NCI-H2196 (cell line): ENCODE data around the gene SCGB1D1.

Experiments
- DNase-seq: peaks from one replicate; lab custom pipeline; 2025; ENCODE audit not compliant: unreplicated experiment; lab: John Stamatoyannopoulos, UW

The SCGB1D1 gene

GRCh38 chr11:62190011-62190410 is at the start of gene SCGB1D1:
SCGB1D1 (plus strand) TSS chr11:62190216; CDS start chr11:62190285, 69 bp downstream.
- DNase-seq: no peak

- no peak for DNase-seq
Observed at GRCh38 chr11:62140304-62141110, 49.5 kb upstream of the SCGB1D1 start.

GRCh38 chr11:62141111-62142042 is 48.6 kb upstream of the SCGB1D1 start:
- DNase-seq: no peak

GRCh38 chr11:62142043-62142375 is 48.0 kb upstream of the SCGB1D1 start:
- DNase-seq: no peak

- no peak for DNase-seq
Observed at GRCh38 chr11:62142921-62143320, 47.1 kb upstream of the SCGB1D1 start.

GRCh38 chr11:62143727-62144126 is 46.3 kb upstream of the SCGB1D1 start:
- no peak for DNase-seq

DNA sequence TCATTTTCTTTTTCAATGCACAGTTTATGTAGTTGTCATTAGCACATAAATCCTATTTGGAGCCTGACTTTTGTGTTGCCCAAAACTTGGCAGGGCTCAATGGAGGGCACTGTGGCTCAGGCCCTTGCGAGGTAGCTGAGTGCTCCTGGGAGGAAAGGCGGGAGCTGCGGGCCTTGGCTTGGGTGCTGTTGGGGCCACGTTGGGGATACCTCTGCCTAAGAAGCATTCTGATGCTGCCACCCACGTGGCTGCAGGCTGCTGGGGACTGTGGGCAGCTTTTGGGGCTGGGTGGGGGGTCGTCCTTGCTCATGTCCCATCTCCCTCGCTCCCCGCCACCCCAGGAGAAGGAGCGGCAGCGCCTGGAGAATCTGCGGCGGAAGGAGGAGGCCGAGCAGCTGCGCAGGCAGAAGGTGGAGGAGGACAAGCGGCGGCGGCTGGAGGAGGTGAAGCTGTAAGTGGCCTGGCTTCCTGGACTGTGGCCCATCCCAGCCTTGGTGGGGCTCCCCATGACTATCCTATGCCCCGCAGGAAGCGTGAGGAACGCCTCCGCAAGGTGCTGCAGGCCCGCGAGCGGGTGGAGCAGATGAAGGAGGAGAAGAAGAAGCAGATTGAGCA is 45.3 kb upstream of the SCGB1D1 start:
- DNase-seq: no peak

- no peak for DNase-seq
Observed at GRCh38 chr11:62145261-62145871, 44.6 kb upstream of the SCGB1D1 start.

DNA sequence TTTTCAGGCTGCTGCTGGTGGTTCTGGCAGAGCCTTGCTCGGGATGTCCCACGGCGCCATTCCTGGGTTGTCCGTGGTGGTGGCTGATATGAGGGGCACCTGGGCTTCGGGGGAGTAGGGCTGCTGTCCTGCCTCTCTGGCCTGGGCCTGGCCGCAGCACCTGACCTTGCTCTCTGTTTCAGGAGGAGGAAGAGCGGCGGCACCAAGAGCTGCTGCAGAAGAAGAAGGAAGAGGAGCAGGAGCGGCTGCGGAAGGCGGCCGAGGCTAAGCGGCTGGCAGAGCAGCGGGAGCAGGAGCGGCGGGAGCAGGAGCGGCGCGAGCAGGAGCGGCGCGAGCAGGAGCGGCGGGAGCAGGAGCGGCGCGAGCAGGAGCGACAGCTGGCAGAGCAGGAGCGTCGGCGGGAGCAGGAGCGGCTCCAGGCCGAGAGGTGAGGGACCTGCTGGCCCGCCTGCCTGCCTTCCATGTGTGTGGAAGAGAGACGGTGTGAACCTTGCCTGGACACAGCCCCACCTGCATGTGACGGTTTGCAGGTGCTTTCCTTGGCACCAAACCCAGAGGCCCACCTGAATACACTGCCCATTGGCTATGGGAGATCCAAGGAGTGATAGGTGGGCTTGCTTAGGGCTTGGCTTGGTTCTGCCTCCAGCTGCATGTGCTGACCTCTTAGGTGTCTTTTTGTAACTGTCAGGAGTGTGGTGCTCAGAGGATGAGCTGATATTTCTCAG is 43.4 kb upstream of the SCGB1D1 start:
- no peak for DNase-seq

GRCh38 chr11:62147545-62147944 is 42.5 kb upstream of the SCGB1D1 start:
- DNase-seq: no peak

DNA sequence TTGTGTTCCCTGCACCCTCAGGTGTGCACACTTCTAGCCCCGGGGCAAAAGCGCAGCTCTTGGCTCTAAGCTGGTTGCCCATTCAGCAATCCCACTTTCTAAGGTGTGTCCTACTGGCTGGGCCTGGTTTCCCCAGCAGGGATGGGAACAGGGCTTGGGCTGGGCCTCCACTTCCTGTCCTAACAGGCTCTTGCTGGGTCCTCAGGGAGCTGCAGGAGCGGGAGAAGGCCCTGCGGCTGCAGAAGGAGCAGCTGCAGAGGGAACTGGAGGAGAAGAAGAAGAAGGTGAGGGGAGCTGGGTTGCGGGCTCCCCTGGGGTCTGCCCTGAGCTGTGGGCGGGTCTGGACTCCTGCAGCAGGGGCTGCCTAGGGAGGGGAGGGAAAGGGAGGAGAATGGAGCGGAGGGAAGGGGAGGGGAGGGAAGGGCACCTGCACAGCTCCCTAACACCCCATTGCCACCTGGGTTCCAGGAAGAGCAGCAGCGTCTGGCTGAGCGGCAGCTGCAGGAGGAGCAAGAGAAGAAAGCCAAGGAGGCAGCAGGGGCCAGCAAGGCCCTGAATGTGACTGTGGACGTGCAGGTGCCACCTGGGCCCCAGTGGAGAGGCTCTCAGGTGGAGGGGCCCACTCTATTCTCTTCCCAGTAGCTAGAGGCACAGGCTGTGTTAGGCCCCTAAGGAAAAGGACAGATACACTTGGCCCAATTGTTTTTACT is 41.6 kb upstream of the SCGB1D1 start:
- DNase-seq: no peak

GRCh38 chr11:62149986-62150886 is 39.8 kb upstream of the SCGB1D1 start:
- DNase-seq: no peak

- DNase-seq: no peak
Observed at GRCh38 chr11:62150887-62151736, 38.9 kb upstream of the SCGB1D1 start.

GRCh38 chr11:62151737-62152102 is 38.3 kb upstream of the SCGB1D1 start:
- no peak for DNase-seq

DNA sequence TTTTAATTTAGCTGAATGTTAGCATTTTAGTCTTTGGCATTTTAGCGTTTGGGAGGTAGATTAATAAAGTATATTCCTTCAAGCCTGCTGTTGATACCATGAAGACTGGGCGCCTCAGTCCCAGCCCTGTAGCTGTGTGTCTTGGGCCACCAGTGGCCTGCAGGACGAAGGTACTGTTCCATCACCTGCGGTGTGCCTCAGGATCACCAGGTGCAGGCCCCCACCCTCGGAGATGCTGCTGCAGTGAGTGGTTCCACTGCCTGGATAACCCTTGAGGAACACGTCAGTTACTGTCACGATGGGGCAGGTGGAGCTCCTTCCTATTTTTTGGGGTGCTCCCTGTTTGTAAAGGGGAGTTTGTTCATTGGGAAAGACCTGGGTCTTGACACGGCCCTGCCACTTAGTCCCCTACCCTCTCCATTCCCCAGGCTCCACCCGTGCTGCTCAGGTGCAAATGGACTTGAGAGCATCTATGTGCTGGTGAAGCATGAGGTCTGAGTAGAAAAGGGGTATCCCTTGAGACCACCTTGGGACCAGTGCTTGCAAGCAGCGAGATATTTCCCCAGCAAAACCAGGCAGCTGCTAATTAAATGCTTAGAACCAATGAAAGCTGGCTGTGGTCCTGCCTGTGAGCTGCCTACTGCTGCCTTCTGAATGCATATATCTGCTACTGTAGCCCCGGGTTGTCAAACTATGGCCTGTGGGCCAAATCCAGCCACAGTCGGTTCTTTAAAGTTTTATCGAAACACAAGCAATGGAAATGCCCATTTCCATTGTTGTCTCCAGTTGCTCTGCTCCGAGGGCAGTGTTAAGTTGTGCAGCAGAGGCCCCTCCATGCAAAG is 37.5 kb upstream of the SCGB1D1 start:
- no peak for DNase-seq

- DNase-seq: no peak
Observed at GRCh38 chr11:62153087-62153395, 37.0 kb upstream of the SCGB1D1 start.

DNA sequence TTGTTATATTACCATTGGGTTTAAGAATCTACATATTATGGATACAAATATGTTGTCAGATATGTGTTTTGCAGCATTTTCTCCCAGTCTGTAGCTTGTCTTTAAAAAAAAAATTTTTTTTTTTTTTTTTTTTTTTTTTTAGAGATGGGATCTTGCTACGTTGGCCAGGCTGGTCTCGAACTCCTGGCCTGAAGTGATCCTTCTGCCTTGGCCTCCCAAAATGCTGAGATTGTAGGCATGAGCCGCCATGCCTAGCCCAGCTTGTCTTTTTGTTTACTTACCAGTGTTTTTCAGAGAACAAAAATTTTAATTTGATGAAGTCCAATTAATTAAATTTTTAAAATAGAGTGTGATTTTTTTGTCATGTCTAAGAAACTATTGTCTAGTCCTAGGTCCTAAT is 36.4 kb upstream of the SCGB1D1 start:
- DNase-seq: no peak
